ENCODE measurements around the gene RASL11B.

- TF ChIP-seq CTCF (IDR thresholded peaks at IDR 0.05): no peak
- no peak for TF ChIP-seq POLR2A (IDR thresholded peaks at IDR 0.05)
- TF ChIP-seq EP300 (IDR thresholded peaks at IDR 0.05): no peak
Measured at GRCh38 chr4:52865300-52865699, 3.2 kb downstream of the RASL11B start.
